ENCODE results near the gene NPFFR2.
"Not testable (repeated sequence)": the region's sequence is repeated elsewhere in the genome, so short reads cannot be mapped to it uniquely, and the experiment has no call there.

NPFFR2 gene

GRCh38 chr4:72031868-72032608 is at the start of gene NPFFR2:
TSS of gene NPFFR2 (plus strand) at chr4:72032000. CDS start at chr4:72128592, 96,592 bp downstream.
- no peak for DNase-seq

DNA sequence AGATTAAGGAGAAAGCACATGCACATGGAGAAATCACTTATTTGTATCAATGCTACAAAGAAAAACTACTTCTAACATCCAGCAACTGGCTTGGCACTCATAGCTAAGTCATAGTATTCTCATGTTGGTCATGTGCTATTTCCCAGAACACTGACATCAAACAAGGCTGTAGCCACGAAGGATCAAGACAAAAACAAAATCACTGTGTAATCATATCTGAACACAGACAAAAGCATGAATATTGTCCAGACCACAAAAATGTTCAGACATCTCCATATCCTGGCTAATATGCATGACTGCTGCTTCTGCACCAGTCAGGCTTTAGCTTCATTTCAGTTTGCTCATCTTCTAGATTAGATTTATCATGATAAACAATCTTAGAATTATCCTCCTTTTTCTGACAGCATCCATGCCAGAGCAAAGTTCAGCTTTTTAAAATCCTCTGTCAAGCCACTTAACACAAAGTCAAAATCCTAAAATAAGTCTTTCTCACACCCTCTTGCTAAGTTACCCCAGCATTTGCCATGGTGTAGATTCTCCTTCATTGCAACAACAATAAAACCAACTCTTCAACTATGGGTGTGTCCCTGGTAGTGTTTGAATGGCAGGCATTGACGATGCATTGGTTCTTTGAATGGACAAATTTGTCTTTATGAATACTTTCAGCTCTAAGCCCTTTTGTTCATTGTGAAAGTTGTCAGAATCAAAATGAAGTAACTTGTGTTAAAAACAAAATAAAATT is 39.1 kb upstream of the NPFFR2 start:
- no peak for DNase-seq

- no peak for DNase-seq
These were observed 37.2 kb upstream of the NPFFR2 start for GRCh38 chr4:71994559-71994958.

DNA sequence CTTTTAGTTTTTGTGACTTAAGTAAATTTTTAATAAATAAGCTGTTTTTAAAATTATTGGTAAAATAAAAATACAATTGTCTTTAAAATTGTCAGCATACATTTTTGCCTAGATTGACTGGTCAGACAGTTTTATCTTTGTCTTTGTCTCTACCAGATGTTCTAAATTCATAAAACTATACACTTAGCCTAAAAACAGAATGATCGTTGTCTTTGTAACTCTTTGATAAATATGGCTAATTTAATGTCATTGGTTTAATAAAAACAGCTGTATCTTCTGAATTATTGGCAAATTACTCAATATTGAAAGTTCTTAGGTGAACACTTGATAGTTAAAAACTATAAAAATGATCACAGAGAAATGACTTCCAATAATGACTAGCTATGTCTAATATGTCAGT is 36.5 kb upstream of the NPFFR2 start:
- DNase-seq: no peak

DNA sequence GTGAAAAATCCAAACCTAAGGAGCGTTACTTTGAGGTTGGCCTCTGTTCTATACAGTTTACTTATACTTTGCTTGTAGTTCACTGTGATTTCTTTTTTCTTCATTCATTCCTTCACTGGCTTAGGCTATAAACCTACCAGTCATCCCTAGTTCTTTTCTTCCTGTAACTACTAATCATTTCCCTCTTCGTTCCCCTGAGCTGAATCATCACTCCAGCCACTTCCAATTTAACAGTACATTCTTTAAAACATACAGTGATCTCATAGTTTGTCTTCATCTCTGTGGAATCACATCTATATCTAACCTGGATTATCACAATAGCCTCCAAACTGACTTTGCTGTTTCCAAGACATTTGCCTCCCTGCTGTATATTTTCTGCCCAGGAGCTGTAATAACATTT is 25.2 kb upstream of the NPFFR2 start:
- peak; percentile 3 for DNase-seq

DNA sequence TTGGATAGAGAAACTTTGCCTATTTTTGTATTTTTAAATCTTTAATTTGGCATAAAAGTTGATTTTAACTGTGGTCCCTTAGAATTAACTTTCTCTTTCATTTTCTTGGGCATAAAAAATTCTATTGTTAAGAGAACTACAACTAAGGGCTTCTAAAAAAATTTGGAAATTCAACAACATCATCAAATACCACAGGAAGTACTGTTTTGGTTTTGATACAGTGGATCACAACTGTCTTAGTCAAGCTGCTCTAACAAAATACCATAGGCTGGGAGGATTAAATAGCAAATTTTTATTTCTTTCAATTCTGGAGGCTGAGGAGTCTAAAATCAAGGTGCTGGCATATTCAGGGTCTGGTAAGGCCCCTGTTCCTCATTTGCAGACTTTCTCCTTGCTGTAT is 19.9 kb upstream of the NPFFR2 start:
- no peak for DNase-seq

- DNase-seq: no peak
These were observed 15.8 kb upstream of the NPFFR2 start for GRCh38 chr4:72016011-72016410.

GRCh38 chr4:72019688-72020087 is 12.1 kb upstream of the NPFFR2 start:
- DNase-seq: no peak

DNA sequence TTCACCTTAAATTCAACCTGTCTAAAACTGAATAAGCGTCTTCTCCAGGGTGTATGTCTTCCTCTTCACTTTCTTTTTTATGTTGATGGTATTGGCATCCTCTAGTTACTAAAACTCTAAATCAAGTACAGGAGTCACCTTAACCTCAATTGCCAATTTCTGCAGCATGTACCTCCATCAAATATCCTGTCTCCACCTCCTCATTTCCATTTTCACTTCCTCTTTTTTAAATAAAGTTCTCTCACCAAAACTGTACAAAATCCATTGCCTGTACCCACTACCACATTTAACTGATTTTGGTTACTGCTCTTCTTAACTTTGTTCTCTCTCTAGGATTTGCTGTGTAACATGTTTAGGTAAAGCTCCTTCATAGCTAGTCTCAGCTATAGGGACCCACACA is 9.2 kb upstream of the NPFFR2 start:
- DNase-seq: no peak

DNA sequence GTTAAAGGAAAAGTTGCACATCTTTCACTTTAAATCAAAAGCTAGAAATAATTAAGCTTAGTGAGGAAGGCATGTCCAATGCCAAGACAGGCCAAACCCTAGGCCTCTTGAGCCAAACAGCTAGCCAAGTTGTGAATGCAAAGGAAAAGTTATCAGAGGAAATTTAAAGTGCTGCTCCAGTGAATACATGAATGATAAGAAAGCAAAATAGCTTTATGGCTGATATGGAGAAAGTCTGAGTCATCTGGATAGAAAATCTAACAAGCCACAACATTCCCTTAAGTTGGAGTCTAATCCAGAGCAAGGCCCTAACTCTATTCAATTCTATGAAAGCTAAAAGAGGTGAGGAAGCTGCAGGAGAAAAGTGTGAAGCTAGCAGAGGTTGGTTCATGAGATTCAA is 23.8 kb downstream of the NPFFR2 start:
- no peak for DNase-seq

DNA sequence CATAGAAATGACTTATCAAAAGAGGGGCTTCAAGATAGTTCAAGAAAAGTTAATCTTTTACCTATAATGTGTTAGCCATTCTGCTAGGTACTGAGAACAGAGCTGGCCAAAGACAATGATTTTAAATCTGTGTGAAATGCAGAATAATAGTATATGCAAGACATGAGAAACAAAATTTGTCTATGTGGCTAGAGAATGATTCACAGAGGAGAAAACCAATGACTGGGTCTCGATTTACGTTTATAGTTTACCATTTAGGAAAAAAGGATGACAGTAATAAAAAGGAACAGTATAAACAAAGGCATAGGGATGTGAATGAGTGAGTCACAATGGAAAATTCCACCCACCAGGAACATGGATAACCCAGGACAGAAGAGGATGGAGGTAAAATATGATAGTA is 31.9 kb downstream of the NPFFR2 start:
- DNase-seq: no peak

DNA sequence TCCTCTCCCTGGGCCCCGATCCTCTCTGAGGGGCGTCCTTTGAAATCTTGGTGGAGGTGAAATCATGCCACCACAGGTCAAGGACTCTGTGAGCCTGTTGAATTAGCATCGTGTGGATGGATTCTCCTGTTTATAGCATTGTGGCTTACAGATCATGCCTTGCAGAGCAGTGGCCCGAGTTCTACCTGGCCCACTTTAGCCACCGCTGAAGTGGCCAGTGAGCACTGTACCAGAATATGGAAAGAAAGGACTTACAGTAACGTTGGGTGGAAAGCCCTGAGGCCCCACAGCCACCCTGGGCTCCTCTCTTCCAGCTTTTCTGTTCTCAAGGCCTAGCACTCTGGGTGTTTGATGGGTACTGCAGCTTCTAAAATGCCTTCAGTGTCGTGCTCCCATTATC is 35.3 kb downstream of the NPFFR2 start:
- DNase-seq: no peak

DNA sequence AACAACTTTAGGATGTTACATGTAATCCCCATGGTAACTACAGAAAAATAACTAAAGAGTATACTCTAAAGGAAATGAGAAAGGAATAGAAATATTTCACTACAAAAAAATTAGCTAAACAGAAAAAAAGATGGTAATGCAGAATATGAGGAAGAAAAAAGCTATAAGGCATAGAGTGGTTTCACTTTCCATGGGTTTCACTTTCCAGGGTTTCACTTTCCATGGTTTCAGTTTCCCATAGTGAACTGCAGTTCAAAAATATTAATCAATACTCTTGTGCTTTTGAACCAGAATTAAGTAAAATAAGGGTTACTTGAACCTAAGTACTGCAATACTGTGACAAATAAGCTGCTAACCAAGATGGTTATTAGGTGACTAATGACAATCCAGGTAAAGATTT is 42.0 kb downstream of the NPFFR2 start:
- no peak for DNase-seq

- no peak for DNase-seq
These were observed 44.8 kb downstream of the NPFFR2 start for GRCh38 chr4:72076562-72076961.

DNA sequence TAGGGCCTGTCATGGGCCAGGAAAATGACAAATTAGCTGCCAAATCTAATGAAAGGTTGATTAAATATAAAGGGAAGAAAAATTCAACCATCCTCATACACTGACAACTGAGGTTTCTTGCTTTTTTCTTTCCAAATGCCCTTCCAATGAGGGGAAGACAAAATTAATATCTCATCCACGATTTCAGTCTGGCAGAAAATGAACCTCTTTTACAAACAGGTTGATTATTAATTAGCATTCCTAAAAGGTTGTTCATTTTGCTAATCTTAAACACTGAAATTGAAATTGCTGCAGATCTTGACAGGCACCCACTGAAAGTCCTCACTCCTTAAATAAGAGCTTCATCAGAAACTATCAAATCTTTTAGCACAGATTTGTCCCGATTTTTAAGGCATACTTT is 45.5 kb downstream of the NPFFR2 start:
- DNase-seq: no peak

- DNase-seq: no peak
These were observed 52.8 kb downstream of the NPFFR2 start for GRCh38 chr4:72084587-72085011.

GRCh38 chr4:72090606-72091005 is 58.8 kb downstream of the NPFFR2 start:
- DNase-seq: not testable (repeated sequence)

- no peak for DNase-seq
These were observed 62.4 kb downstream of the NPFFR2 start for GRCh38 chr4:72094059-72094797.

DNA sequence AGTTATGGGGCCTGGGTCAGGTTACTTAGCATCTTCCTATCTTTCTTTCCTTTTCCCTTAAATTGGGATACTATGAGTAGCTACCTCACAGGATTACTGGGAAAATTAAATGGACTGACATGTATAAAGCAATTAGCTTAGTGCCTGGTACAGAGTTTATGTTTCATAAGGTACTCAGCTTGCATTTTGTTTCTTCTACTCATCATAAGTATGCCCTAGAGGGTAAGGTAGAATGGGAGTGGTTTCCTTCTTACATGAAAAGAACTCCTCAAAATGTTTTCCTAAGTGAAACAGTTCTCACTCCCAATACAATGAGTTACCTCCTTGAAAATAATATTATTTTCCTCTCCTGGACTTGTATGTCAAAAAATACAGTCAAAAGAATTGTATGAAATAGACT is 75.7 kb downstream of the NPFFR2 start:
- no peak for DNase-seq

DNA sequence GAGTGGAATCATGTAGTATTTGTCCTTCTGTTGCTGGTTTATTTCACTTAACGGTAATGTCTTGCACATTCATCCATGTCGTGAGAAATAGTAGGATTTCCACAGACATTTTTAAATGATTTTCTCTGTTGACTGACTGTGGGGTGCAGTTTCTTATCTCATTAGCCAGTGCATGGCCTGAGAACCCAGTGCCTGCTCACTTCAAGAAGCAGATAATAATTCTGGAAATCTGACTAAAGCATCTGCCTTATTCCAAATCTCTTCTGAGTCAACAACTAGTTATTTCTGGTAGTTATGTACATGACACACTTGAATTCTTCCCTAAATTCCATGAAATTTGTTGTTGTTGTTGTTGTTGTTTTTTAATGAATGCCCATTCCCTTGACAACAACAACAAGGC is 77.6 kb downstream of the NPFFR2 start:
- DNase-seq: no peak

- no peak for DNase-seq
These were observed 78.2 kb downstream of the NPFFR2 start for GRCh38 chr4:72109959-72110497.

DNA sequence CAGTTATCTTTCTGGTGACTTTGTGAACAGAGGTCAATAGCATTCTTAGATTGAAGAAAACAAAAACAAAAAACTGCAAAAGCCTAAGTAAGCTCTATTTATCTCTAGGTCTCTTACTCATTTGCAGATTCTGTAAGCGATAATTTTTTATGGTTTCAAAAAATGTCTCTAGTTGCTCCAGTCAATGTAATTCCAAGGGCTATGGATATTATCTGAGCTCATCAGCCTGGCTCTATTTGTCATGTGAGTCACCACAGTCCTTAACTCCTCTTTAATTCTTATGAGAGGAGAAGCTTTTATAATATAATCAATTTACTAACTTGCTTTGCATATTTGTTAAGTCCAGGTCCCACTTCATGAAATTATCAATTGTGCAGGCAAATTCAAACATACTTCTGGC is 79.1 kb downstream of the NPFFR2 start:
- no peak for DNase-seq

GRCh38 chr4:72111863-72112262 is 80.1 kb downstream of the NPFFR2 start:
- DNase-seq: no peak

Data from T1000 (cell line).